ENCODE results near the gene ULBP3. TPM values are rescaled to one million over a fixed set of nuclear protein-coding genes. Genes with fewer than 3 reads are reported as not detected.

ULBP3 gene
- total and polyA plus RNA-seq, 9 of the 15 experiments (the other 6 are each of a cell fraction or from before 2014, with no cell fraction given), result 0.25 to 0.33 TPM; not detected in 7

GRCh38 chr6:150112233-150112632 lies 43.3 kb upstream of the ULBP3 start (continued):
- TF ChIP-seq, protein P1, sequence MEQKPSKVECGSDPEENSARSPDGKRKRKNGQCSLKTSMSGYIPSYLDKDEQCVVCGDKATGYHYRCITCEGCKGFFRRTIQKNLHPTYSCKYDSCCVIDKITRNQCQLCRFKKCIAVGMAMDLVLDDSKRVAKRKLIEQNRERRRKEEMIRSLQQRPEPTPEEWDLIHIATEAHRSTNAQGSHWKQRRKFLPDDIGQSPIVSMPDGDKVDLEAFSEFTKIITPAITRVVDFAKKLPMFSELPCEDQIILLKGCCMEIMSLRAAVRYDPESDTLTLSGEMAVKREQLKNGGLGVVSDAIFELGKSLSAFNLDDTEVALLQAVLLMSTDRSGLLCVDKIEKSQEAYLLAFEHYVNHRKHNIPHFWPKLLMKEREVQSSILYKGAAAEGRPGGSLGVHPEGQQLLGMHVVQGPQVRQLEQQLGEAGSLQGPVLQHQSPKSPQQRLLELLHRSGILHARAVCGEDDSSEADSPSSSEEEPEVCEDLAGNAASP (IDR thresholded peaks at IDR 0.05), result no peak
- TF ChIP-seq XRCC4 (IDR thresholded peaks at IDR 0.05; ENCODE audit: extremely low read depth, insufficient read depth, insufficient read length), result no peak
- peak; percentile 68 for TF ChIP-seq EGR1 (conservative IDR thresholded peaks at IDR 0.05)
- peak in 1 of 2 experiments; percentile 69; a peak in 1 of 4 replicates for TF ChIP-seq FOXA3 (CRISPR knock-in tag; conservative IDR thresholded peaks at IDR 0.05 in 1 of 2, IDR thresholded peaks at IDR 0.05 in 1 of 2)
- no peak for TF ChIP-seq BHLHE40 (IDR thresholded peaks at IDR 0.05; ENCODE audit: low read length)
- TF ChIP-seq YY1 (IDR thresholded peaks at IDR 0.05; ENCODE audit: borderline replicate concordance in 1 of 3, control insufficient read depth in 1 of 3, extremely low read depth in 1 of 3, insufficient read depth in 3 of 3, insufficient read length in 1 of 3, insufficient replicate concordance in 2 of 3, low read depth in 1 of 3, low read length in 2 of 3), result peak in 2 of 3 experiments; percentile 15 to 67
- TF ChIP-seq PHTF2 (CRISPR knock-in tag; IDR thresholded peaks at IDR 0.05), result no peak
- TF ChIP-seq TAF7 (tag; IDR thresholded peaks at IDR 0.05), result no peak
- TF ChIP-seq, protein P2, sequence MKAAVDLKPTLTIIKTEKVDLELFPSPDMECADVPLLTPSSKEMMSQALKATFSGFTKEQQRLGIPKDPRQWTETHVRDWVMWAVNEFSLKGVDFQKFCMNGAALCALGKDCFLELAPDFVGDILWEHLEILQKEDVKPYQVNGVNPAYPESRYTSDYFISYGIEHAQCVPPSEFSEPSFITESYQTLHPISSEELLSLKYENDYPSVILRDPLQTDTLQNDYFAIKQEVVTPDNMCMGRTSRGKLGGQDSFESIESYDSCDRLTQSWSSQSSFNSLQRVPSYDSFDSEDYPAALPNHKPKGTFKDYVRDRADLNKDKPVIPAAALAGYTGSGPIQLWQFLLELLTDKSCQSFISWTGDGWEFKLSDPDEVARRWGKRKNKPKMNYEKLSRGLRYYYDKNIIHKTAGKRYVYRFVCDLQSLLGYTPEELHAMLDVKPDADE (conservative IDR thresholded peaks at IDR 0.05; ENCODE audit: control insufficient read depth, low read depth, low read length), result no peak
- TF ChIP-seq ATF1 (CRISPR knock-in tag; IDR thresholded peaks at IDR 0.05), result no peak
- TF ChIP-seq ATF1 (tag; IDR thresholded peaks at IDR 0.05), result 0 out of 2 replicates have a peak, but pooled peaks have one; percentile 22
- TF ChIP-seq ZNF583 (CRISPR knock-in tag; IDR thresholded peaks at IDR 0.05), result no peak
- no peak for TF ChIP-seq ELK1 (CRISPR knock-in tag; IDR thresholded peaks at IDR 0.05)
- no peak for TF ChIP-seq ELF1 (tag; IDR thresholded peaks at IDR 0.05)
- TF ChIP-seq ZNF57 (CRISPR knock-in tag; IDR thresholded peaks at IDR 0.05), result no peak
- no peak for TF ChIP-seq SMAD3 (CRISPR knock-in tag; conservative IDR thresholded peaks at IDR 0.05)
- no peak for TF ChIP-seq ZNF24 (IDR thresholded peaks at IDR 0.05)
